Kidney epithelial cell (primary cell): ENCODE results near the gene STARD3. TPM values are rescaled to one million over a fixed set of nuclear protein-coding genes. Genes with fewer than 3 reads are reported as not detected.

Experiments
- DNase-seq: peaks from one replicate; pipeline ENCODE4 v3.0.0-alpha.2; 2010; ENCODE audit warnings: low read depth
- H3K27me3 ChIP-seq: 2 replicates; pipeline ENCODE4 v1.6.0; 2011; ENCODE audit warnings: low read length; ENCODE audit not compliant: control insufficient read depth, insufficient read depth
- H3K36me3 ChIP-seq: 2 replicates; pipeline ENCODE4 v1.5.1; 2011; ENCODE audit warnings: low read length; ENCODE audit not compliant: control insufficient read depth, insufficient read depth
- H3K4me3 ChIP-seq: 2 replicates; pipeline ENCODE4 v1.5.1; 2011; ENCODE audit warnings: low read depth, mild to moderate bottlenecking, control low read depth, low read length
- total RNA-seq: library from RNA; depleted of rRNA; stranded (reverse); fragments of >200 nt; gene quantifications from 2 replicates; pipeline ENCODE4 v1.2.3, GENCODE V29; 2015
- TF ChIP-seq, protein P1 (sequence below): IDR thresholded peaks from 2 replicates; pipeline ENCODE4 v1.5.1; 2011; ENCODE audit warnings: mild to moderate bottlenecking, moderate library complexity, low read length, control low read depth, inconsistent platforms; ENCODE audit not compliant: insufficient read depth, poor library complexity, severe bottlenecking

Gene STARD3
- total RNA-seq, 1 donor from 2014 or later: 52.6 TPM

DNA sequence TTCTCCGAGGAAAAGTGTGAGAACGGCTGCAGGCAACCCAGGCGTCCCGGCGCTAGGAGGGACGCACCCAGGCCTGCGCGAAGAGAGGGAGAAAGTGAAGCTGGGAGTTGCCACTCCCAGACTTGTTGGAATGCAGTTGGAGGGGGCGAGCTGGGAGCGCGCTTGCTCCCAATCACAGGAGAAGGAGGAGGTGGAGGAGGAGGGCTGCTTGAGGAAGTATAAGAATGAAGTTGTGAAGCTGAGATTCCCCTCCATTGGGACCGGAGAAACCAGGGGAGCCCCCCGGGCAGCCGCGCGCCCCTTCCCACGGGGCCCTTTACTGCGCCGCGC, 62.8 kb downstream of the STARD3 start, which contains the start of gene ERBB2:
Gene ERBB2, plus strand, starts transcription at position 247 of the 330 bp plus-strand sequence. CDS start 175 bp downstream, outside the sequence.
- Histone ChIP-seq H3K36me3 (no peaks in the 10 kb centered on the region), H3K4me3 (peak within 1 kb of the TSS; percentile 73), H3K27me3 (no peaks in the 10 kb centered on the region)
- DNase-seq: peak; percentile 42
- TF ChIP-seq, protein P1, sequence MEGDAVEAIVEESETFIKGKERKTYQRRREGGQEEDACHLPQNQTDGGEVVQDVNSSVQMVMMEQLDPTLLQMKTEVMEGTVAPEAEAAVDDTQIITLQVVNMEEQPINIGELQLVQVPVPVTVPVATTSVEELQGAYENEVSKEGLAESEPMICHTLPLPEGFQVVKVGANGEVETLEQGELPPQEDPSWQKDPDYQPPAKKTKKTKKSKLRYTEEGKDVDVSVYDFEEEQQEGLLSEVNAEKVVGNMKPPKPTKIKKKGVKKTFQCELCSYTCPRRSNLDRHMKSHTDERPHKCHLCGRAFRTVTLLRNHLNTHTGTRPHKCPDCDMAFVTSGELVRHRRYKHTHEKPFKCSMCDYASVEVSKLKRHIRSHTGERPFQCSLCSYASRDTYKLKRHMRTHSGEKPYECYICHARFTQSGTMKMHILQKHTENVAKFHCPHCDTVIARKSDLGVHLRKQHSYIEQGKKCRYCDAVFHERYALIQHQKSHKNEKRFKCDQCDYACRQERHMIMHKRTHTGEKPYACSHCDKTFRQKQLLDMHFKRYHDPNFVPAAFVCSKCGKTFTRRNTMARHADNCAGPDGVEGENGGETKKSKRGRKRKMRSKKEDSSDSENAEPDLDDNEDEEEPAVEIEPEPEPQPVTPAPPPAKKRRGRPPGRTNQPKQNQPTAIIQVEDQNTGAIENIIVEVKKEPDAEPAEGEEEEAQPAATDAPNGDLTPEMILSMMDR: no peak

DNA sequence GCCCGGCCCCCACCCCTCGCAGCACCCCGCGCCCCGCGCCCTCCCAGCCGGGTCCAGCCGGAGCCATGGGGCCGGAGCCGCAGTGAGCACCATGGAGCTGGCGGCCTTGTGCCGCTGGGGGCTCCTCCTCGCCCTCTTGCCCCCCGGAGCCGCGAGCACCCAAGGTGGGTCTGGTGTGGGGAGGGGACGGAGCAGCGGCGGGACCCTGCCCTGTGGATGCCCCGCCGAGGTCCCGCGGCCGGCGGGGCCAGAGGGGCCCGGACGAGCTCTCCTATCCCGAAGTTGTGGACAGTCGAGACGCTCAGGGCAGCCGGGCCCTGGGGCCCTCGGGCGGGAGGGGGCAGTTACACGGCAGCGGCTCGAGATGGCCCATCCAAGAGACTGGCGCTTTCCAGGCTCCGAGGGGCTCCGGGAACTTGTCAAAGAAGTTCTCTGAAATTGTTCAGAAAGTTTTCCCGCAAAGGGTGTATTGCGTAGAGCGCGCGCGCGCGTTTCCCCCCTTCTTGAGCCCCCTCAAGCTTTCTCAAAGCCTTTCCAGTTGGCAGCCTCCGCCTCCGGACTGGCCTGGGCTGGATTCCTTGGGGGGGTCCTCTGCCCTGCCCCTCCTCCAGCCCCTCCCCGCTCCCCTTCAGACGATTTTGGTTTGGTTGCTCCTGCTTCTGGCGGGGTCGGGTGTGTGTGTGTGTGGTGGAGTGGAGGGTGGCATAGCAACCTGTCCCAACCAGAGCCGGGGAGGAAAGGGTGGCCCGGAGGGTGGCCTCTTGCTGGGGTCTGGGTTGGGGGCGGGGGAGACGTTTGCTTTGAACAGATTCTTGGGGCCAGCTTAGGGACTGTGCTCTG, 63.4 kb downstream of the STARD3 start:
- Histone ChIP-seq H3K27me3 (no peaks in the 10 kb centered on the region), H3K36me3 (no peaks in the 10 kb centered on the region), H3K4me3 (peak overlapping the region; percentile 73)
- TF ChIP-seq, protein P1: no peak
- no peak for DNase-seq

- TF ChIP-seq, protein P1: no peak
- peak overlapping the region; percentile 73 for H3K4me3 ChIP-seq
Observed at GRCh38 chr17:39701012-39701783, 64.3 kb downstream of the STARD3 start.

DNA sequence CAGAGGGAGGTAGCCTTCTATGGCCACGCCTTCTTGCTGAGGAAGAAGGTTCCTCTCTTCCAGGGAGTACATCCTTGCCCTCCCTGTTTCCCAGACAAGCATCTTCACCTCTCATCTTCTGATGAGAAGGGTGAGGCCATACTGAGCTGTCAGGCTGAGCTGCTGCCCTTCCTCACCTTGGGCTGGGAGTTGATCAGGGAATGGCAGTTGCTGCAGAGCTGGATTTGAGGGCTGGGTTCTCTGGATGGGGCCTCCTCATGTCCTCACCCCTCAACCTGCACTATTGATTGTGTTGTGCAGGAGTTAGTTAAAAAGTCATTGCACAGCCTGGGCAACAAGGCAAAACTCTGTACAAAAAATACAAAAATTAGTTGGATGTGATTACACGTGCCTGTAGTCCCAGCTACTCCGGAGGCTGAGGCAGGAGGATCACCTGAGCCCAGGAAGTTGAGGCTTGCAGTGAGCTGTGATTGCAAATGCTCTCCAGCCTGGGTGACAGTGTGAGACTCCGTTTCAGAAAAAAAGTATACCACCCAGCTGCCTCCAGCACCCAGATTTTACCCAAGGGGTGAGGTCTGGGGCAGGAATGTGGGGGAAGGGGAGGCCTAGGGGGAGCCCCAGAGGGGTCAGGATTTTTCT, 65.0 kb downstream of the STARD3 start:
- Histone ChIP-seq H3K27me3 (no peaks in the 10 kb centered on the region), H3K36me3 (no peaks in the 10 kb centered on the region), H3K4me3 (peak overlapping the region; percentile 73)
- TF ChIP-seq, protein P1: no peak
- DNase-seq: no peak

More at GRCh38 chr17:39701012-39701783, 64.3 kb downstream of the STARD3 start:
- no peaks in the 10 kb centered on the region for H3K36me3 ChIP-seq
- no peak for DNase-seq
- no peaks in the 10 kb centered on the region for H3K27me3 ChIP-seq

DNA sequence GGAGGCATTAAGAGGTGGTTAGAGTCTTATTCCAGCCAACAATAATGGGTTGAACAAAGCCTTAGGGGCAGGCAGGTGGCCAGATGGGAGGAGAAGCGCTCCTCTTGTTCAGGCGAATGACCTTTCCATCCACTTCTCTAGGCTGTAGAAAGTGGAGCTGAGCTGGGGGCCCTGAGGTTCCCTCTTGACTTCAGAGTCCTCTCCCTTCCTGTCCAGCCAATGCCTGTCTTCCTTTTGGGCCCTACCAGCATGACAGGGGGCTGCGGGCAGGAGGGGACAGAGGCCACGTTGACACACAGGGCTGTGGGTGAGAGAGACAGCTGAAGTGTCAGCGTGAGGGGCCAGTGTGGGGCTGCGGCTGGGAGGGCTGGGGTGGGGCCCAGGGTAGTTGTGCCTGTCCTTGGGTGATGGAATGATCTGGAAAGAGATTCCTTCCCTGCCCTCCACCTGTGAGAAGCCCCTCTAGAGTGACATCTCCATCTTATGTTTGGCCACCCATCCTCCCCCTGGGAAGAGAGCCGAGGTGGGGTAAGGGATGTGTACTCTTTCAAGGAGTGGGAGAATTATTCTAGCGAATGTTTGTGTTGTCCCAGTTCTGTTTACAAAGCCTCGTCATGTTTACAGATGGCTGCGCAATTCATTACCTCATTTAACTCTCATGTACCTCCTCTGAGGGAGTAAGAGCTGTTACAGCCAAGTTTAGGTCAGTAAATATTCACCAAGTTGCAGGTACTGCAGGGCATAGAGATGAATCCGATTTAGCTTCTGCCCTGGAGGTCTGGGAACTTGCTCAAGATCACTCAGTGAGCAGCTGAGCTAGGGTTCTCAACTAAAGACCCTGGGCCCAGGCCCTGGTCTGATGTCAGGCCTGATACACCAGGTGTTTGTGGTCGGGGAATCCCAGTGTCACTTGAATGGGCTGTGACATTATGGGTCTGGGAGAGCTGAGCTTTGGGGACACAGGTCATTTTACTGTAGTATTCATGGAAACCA, 66.3 kb downstream of the STARD3 start:
- TF ChIP-seq, protein P1: no peak
- Histone ChIP-seq H3K4me3 (no peak overlapping the region), H3K27me3 (no peaks in the 10 kb centered on the region), H3K36me3 (no peaks in the 10 kb centered on the region)
- no peak for DNase-seq
